ENCODE data around the gene TMEM117.
"Not testable (repeated sequence)": the region's sequence is repeated elsewhere in the genome, so short reads cannot be mapped to it uniquely, and the experiment has no call there.

Gene TMEM117

DNA sequence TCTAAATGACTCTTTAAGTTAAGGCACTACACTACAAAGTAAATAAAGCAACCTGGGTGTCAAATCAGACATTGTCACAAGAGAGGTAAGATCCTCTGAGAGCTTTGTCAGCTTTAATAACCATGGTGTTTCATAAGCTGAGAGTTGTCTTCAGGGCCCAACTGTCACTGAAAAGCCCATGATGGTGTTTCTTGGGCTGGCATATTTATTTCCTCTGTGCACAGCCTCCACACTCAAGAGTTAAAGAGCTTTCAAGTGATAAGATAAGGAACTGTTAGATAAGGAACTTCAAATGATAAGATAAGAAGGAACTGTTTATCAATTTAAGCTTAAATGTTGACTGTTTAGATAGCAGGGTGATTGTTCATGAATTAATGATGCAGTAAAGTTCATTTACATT lies 495.4 kb downstream of the TMEM117 start:
- no peak for DNase-seq

DNA sequence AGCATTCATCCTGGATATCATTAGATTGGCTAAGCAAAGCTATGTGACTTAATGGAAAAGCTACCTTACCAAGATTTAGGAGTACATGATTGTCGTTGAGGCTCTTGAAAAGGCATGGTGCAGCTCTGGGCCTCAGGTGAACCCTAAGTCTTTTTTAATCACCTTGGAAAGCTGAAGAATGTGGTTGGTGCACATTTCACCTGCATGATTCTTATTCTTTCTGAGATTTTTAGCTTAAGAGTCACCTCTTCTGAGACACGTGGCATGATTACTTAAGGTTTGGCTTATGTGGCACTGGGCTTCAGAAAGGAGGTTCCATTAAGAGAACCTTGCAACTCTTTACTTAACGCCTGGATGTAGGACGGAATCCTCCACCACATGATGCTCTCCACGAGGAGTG lies 498.5 kb downstream of the TMEM117 start:
- no peak for DNase-seq

DNA sequence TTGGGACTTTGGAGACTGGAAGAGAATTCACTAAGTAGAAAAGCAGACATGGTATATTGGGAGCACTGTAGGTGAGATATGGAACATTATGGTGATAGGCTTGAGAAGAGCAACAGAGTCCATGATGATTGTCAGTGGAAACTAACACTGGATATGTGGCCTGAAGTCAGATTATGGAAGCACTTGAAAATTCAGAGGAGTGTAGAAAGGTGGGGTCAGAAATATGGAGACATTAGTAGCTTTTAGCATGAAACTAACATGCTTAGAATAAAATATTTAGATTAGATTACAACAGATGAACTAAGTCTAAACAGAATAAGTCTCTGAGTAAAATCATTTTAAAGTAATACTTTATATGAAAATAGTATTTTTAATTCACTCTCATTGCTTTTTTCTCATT lies 499.1 kb downstream of the TMEM117 start:
- no peak for DNase-seq

DNA sequence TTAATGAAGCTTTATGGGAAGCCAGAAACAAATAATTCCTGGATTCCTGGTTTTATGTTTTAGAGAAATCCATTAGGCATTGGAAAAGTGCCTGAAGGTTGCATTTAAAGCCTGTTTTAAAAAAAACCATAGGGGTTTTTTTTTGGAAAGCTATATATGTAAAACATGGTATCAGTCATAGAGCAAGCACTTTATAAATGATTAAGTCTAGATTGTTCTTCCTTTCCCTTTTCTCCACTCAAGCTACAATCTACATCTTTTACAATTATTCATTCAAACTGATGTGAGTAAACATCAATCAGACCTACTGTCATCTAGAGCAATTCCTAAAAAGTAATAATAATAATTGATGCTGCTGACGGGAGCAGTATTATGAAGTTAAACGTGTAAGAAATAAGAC lies 500.7 kb downstream of the TMEM117 start:
- DNase-seq = no peak

DNA sequence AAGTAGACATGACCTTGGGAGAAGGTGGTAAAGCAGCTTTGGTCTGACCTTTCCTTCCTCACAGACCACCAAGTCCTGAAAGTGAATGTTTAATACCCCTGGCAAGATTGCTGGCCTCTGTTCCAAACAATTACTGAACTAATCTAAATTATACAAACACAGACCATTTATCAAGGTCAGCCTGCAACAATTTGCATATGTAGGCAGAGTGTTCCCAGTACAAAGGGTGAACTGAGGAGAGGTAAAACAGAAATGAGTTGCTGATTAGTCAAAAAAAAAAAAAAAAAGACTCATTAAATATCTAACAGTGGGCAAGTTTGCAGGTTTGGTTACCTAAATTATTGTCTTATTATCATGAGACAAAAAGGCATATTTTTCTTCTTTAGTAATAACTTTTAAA lies 506.5 kb downstream of the TMEM117 start:
- DNase-seq = no peak

DNA sequence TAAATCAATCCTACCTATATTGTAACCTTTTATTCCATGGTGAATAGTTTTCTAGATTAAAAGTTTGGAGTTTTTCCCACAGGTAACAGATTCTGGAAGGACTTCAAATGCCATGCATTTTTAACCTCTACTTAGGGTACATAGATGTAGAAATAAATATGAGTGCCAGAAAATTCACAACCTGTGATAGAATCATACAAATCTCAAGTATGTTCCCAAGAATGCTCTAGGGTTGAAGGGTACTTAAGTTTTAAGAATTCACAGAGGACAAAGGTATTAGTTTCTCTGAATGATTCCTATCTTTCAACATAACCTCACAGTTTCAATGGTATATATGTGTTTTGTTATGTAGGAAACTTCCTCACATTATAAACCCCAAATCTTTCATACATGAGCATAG lies 511.3 kb downstream of the TMEM117 start:
- no peak for DNase-seq

DNA sequence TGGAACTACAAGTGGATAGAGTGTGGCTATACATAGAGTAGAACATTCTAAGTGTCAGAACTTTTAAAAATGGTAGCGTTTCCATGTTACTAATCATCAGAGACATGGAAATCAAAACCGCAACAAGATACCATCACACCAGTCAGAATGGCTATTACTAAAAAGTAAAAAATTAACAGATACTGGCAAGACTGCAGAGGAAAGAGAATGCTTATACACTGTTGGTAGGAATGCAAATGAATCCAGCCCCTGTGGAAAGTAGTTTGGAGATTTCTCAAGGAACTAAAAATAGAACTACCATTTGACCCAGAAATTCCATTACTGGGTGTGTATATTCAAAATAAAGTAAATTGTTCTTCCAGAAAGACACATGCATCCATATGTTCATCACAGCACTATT lies 521.6 kb downstream of the TMEM117 start:
- no peak for DNase-seq

DNA sequence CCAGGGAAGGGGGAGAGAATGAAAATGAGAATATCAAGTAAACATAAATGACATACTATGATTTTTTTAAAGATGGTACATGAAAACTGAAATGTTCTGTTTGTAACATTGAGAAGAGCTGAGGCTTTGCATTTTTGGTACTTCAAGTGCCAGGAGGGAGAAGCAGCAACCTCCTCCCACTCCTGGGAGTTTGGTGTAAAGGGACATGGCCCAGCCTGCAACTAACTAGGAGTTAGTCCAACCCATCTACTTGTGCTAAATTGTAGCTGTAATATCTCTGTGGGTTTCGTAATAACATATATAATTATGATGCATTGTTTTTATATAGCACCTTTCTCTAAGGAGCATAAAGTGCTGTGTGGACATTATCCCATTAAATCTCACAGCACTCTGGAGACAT lies 522.8 kb downstream of the TMEM117 start:
- no peak for DNase-seq

DNA sequence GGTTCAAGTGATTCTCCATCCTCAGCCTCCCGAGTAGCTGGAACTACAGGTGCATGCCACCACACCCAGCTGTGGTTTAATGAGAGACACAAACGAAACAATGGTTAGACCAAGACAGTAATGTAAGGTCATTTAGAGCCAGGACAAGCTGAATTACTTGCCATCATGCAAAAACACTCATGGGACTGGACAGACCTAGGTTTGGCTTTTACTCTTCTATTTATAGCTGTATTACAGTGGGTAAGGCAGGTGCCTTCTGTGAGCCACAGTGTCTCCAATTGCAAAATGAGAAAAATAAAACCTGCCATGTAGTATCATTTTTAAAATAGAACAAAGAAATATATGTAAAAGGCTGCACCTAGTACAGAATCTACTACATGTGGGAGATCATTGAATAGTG lies 527.1 kb downstream of the TMEM117 start:
- DNase-seq = no peak

DNA sequence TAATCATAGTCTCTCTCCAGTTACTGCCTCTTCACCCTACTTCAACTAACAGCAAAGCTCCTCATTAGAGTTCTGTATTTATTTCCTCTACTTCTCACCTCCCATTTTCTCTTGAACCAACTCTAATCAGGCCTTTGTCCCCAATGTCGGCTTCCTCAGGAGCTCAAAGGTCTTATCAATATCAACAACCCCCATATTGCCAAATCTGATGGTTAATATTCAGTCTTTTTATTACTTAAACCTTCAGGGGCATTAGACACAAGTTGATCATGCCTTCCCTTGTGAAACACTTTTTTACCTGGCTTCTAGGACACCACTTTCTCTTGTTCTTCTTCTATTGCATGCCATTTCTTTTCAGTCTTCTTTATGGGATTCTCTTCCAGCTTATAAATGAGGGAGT lies 531.3 kb downstream of the TMEM117 start:
- DNase-seq = no peak

DNA sequence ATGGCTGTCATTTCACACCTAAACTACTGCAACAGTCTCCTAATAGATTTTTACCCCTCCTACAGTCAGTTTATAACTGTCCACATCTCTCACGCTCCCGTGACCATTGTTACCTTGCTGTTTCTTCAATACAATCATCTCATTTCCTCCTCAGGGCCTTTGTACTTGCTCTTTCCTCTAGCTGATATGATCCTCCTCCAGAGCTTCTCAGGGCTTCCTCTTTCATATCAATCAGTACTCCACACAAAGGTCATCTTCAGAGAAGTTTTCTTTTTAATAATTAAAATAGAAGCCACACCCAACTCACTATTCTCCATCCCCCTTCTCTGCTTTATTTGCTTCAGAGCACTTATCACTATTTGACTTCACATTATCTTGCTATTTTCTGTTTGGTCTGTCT lies 532.0 kb downstream of the TMEM117 start:
- no peak for DNase-seq

DNA sequence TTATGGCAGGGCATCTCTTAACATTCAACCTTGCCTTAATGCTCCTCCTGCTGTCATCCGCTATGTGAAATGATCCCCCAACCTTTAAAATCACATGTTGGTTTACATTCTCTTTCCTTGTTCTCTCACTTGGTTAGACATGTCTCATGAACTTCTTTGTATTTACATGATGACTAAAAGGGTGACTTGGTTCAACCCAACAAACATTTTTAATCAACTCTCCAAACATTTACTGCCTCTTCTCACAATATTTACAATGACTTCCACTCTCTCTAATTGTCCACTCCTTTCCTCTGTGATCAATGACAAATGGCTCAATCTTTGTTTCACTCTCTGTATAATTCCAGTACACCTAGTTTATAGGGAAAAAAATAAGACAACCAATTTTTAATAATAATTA lies 534.1 kb downstream of the TMEM117 start:
- no peak for DNase-seq

DNA sequence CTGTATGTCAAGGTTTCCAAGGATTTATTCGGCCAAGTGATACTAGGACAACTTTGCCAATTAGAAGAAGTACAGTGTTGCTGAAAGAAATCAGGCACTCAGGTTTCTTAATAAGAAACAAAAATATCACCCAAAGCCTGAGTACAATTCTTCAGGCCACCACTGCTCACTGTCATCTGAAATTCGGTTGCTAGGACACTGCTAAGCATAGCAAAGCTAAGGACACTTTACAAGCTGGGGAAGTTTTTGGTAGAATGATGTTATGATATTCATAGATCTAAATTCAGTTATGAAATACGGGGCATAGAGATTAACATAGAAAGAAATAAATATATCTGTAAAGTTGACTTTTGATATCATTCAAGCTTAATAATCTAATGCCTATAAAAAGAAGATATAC lies 535.1 kb downstream of the TMEM117 start:
- DNase-seq = no peak

DNA sequence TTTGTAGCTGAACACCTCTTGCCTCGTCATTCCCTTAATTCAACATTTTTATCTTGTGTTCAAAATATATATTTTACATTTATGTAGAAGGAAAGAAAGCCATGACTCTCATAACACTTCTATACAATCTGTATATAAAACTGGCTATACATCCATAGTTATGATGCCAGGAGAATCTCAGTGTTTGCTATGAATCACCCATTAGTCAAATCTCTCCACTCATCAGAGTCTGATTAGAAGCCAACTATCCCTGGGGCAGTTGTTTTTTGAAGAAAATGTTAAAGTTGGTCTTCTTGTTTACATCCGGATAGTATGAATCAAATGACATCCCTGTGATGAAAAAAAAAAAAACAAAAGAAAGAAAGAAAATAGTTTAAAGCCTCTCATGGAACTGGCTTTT lies 536.4 kb downstream of the TMEM117 start:
- DNase-seq = no peak

DNA sequence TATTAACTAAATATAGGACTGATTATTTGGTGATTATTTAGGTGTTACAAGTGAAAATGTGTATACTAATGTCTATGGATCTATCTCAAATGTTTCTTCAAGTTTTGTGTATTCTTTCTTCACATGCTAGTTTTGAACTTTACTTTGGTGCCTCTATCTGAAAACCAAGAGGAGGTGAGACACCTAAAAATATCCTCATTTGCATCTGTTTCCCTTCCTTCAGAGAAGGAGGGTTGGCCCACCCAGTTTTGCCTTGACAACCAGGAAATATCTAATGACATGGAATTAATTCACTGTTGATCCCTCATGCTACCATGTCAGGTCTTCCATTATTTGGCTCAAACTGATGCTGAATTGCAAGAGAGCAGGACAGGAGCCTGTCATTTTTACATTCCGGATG lies 539.8 kb downstream of the TMEM117 start:
- no peak for DNase-seq

DNA sequence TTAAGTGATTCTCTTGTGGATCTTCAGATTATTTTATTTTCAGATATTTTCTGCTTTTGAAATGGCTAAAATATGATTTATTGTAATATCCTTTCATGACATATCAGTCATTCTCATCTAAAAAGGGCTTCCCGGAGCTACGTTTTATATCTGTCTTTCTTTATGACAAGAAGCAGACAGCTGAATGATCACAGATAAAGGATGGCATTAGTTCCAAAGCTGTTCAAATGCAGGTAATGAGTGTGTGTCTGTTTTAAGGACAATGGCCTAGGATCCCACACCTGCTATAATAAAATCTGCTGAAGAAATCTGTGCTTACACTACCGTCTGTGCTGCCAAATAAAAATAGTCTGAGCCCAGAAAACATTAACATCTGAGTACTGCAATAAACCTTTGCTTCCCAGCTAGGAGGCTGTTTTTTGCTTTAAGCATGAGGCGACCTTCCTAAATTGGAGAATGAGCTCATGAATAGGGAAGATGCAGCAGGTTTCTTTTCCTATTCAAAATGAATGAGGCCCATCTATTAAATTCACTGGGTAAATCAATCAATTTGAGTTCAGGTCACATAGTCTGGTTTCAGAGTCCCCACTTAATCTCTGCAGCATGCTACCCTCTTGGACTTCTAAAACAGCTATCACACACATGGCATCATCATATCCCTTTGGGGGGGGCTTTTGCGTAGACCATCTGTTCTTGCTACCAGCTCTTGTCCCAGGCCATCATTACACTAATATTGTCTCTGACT lies 541.7 kb downstream of the TMEM117 start:
- DNase-seq = no peak

DNA sequence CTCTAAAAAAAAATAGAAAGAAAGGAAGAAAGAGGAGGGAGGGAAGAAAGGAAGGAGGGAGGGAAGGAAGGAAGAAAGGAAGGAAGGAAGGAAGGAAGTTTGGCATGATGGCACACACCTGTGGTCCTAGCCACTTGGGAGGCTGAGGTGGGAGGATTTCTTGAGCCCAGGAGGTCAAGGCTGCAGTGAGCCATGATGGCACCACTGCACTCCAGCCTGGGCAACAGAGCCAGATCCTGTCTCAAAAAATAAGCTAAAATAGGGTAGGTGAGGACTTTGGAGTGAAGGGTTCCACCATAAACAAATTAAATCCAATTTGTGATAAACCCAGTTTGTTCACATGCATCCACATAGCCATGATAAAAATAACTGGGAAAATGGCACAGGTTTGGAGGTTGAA lies 543.2 kb downstream of the TMEM117 start:
- DNase-seq = not testable (repeated sequence)

DNA sequence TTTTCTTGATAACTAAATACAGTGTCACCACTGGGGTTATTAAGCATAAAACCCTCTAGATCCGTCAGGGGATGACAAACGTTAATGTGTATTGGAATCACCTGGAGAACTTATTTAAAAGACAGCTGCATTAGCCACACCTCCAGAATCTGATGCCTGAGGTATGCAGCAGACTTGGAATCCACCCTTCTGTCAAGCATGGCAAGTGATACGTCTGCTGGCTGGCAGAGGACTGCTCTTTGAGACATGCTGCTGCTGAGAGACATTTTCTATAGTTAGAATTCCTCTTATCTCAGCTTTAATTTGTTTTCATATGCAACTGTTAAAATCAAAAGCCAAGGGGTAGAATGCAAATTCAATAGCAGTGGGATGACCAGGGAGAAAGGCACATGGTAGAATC lies 544.0 kb downstream of the TMEM117 start:
- no peak for DNase-seq

DNA sequence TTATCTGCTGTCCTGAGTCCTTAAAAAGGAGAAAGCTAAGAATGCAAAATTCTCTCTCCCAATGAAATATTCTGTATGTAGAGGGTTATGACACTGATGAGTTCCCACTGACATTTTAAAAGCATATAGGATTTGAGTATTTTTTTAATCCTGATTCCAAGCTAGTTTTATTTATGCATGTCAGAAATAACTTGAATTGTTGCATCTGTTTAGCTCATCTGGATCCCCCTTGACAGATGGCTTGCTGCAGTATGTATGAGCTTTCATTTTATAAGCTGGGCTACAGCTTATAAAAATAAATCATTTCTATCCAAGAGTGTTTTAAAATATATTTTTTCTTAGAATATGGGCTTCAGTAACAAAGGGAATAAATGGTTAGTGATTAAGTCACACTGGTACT lies 545.0 kb downstream of the TMEM117 start:
- no peak for DNase-seq

DNA sequence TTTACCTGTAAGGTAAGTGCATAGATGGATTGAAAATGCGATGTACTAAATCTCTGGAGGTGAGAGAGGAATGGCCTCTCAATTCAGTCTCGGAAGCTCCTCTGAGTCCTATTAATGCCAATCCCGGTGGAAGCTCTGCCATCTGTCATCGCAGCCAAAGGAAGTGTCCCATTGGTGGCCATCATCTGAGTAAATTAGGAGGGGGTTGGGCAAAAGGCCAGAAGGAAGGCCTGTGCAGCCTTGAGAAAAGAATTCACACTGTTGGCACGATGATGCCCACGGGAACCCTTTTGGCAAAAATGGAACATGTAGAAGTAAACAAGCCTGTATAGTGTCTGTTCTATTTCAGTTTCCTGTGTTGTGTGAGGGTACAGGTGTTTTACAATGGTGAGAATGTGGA lies 545.5 kb downstream of the TMEM117 start:
- no peak for DNase-seq

DNA sequence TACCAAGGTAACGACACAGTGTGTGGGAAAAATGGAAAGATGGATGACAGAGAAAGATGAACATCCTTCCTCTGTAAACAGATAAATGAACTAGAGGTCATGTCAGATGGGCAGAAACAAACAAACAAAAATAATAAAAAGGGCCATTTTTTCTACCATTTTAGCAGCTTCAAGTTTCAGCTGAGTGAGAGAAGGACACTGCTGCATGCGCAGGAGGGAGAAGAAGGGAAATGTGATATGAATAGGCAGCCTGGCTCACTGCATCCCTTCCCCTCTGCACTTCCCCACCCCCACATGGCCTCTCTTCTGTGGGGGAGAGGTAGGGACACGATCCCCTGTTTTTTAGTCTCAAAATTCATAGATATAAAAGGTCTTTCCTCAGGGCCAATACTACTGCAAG lies 548.3 kb downstream of the TMEM117 start:
- DNase-seq = no peak

DNA sequence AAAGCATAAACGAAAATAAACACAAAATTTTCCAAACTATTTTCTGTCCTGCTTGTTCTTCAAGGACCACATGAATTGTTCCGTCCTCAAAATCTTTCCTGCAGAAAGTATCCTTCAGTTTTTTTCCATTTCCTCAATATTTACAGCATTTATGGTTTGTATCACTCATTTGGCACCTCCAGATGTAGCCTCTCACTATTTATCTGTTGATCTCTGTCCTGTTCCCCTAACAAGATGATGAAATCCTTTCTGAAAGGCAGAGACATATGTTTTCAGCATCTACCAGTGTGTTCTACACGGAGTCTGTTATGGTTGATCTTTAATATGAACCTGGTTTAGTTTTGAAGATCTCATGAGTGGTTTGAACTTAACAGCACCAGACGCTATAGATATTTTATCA lies 550.1 kb downstream of the TMEM117 start:
- no peak for DNase-seq

DNA sequence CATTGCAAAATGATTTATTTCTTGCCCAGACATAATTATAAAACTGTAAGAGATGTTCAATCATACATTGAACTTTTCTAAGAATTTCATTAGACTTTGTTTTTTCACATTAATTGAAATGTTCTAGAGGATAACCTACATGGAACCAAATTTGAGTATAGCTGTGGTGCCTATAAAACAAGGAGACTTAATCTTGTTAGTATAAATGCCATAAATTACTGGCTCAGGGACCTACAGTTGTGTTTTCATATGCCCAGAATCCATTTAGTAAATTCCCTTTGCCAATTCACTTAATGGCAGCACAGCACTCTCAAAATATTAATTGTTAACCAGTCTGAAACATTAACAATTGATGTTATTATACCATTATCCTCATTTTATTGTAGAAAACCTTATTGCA lies 551.7 kb downstream of the TMEM117 start:
- no peak for DNase-seq

DNA sequence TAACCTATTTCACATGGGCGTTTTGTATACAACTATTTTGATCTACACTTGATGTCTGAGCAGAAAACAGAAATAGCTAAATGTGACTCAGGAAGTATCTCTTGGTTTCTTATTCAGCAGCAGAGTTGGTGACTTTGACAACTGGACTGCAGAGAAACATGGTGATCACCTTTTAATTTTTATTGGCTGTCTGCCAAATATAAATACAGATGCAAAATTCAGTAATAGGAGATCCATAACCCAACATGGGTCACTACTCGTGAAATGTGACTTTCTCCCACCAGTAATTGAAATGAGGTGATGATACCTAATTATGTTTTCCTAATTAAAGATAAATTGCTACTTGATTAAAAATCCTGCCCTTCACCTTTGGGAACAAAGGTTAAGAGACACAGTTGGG lies 553.2 kb downstream of the TMEM117 start:
- DNase-seq = no peak

DNA sequence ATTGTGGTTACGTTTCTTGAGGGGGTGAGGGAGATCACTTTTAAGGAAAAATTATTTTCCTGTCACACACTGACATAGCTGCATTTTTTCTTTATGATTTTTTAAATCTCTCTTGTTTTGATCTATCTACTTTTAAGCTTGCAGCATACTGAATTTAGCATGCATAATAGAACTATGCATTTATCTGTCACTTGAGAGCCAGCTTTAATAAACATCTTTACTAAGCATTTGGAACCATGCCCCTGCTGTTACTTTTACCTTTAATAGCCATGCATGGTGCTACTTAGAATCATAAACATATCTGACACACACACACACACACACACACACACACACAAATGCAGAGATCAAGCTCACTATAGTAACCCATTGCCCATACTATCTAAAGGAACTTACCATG lies 554.0 kb downstream of the TMEM117 start:
- no peak for DNase-seq

DNA sequence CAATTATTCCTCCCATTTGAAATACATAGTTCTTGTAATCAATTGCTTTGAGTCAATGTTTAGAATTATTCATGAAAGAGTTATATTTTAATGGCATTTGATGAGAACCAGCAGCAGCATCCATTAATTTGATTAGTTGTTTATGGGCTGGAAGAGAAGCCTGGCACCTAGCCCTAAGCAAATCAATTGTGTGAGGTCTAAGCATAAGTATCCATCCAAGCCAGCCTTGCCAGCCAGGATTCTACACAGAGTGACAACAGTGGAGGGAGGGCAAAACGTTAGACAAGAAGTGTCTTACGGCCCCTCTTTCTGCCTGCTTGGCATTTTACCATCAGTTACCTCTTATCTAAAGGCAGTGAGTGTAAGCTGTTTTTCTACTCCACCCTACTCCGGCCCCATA lies 561.8 kb downstream of the TMEM117 start:
- DNase-seq = no peak
